SK-N-SH (cell line): ENCODE data around the gene AP5B1.

ENCODE experiments used
- CTCF ChIP-seq: fragments of 200-600 bp; sonication (generic); IDR thresholded peaks from 2 replicates; pipeline ENCODE4 v1.6.1; 2017; ENCODE audit warnings: antibody characterized with exemption, mild to moderate bottlenecking, moderate library complexity
- ELF1 ChIP-seq: IDR thresholded peaks from 2 replicates; pipeline ENCODE4 v1.4.0; 2012
- EP300 ChIP-seq, 2 experiments: IDR thresholded peaks; 2 replicates each; pipeline versions ENCODE4 v1.4.0 to v1.6.1; 2012; ENCODE audit warnings: borderline replicate concordance in 1 of 2, low read depth in 1 of 2, low read length in 1 of 2
- EZH2phosphoT487 ChIP-seq: fragments of 200-600 bp; sonication (generic); IDR thresholded peaks from 2 replicates; pipeline ENCODE4 v1.6.1; 2017; ENCODE audit warnings: low read depth, mixed run types, mild to moderate bottlenecking, antibody characterized with exemption, moderate library complexity, borderline replicate concordance
- MAX ChIP-seq: IDR thresholded peaks from 2 replicates; pipeline ENCODE4 v1.4.0; 2012; ENCODE audit warnings: low read depth
- NFIC ChIP-seq: IDR thresholded peaks from 2 replicates; pipeline ENCODE4 v1.4.0; 2012; ENCODE audit warnings: borderline replicate concordance
- POLR2AphosphoS5 ChIP-seq: IDR thresholded peaks from 2 replicates; pipeline ENCODE4 v1.6.1; 2012; ENCODE audit warnings: low read depth, low read length
- RAD21 ChIP-seq: IDR thresholded peaks from 2 replicates; pipeline ENCODE4 v1.6.1; 2012; ENCODE audit warnings: mild to moderate bottlenecking, low read length
- REST ChIP-seq: IDR thresholded peaks from 2 replicates; pipeline ENCODE4 v1.6.1; 2012; ENCODE audit warnings: mild to moderate bottlenecking, low read depth, low read length, moderate library complexity
- SIN3A ChIP-seq: IDR thresholded peaks from 2 replicates; pipeline ENCODE4 v1.6.1; 2012; ENCODE audit warnings: low read depth, mild to moderate bottlenecking, low read length, moderate library complexity, borderline replicate concordance
- SMC3 ChIP-seq: IDR thresholded peaks from 2 replicates; pipeline ENCODE4 v1.6.1; 2012; ENCODE audit warnings: low read depth, low read length, improper control_type of control experiment
- TAF1 ChIP-seq: IDR thresholded peaks from 2 replicates; pipeline ENCODE4 v1.6.1; 2012; ENCODE audit warnings: low read depth, mild to moderate bottlenecking, low read length, moderate library complexity, borderline replicate concordance

- TF ChIP-seq EP300 (IDR thresholded peaks at IDR 0.05; ENCODE audit: borderline replicate concordance in 1 of 2, low read depth in 1 of 2, low read length in 1 of 2) (no peak), CTCF (no peak), TAF1 (no peak), MAX (no peak), ELF1 (no peak), POLR2AphosphoS5 (no peak), SIN3A (no peak), SMC3 (no peak), EZH2phosphoT487 (no peak), REST (no peak), NFIC (no peak), RAD21 (no peak)
These were observed 1.2 kb downstream of the AP5B1 start for GRCh38 chr11:65779669-65779918.
